Heart right ventricle (tissue), 16 donors: ENCODE measurements around the gene UBTD1. TPM values are rescaled to one million over a fixed set of nuclear protein-coding genes. Genes with fewer than 3 reads are reported as not detected.

ENCODE experiments used
- ATAC-seq, 8 donors: fragments of 200-7000 bp; cut with Tn5 transposase; one replicate each; pipeline ENCODE4 v1.9.1; 2020; ENCODE audit warnings: mild to moderate bottlenecking in 8 of 8, moderate library complexity in 8 of 8, moderate number of reproducible peaks in 1 of 8
- DNase-seq, 2 donors: peaks; one replicate each; pipeline ENCODE4 v3.0.0-alpha.2; 2020
- H3K27ac ChIP-seq, 10 donors: fragments of 200-600 bp; sonication (generic) in 2 of 10; one replicate each; pipeline versions ENCODE4 v1.5.0 to v1.8.0; 2020 to 2022; ENCODE audit warnings: mild to moderate bottlenecking in 3 of 10
- H3K27me3 ChIP-seq, 7 donors: fragments of 200-600 bp; one replicate each; pipeline ENCODE4 v1.8.0; 2021 to 2022; ENCODE audit warnings: mild to moderate bottlenecking in 2 of 7
- H3K36me3 ChIP-seq, 9 donors: fragments of 200-600 bp; sonication (generic) in 1 of 9; one replicate each; pipeline versions ENCODE4 v1.5.0 to v1.8.0; 2020 to 2022; ENCODE audit warnings: mild to moderate bottlenecking in 2 of 9
- H3K4me1 ChIP-seq, 9 donors: fragments of 200-600 bp; sonication (generic) in 1 of 9; one replicate each; pipeline versions ENCODE4 v1.5.0 to v1.8.0; 2020 to 2022; ENCODE audit warnings: mild to moderate bottlenecking in 4 of 9
- H3K4me3 ChIP-seq, 10 donors: fragments of 200-600 bp; sonication (generic) in 2 of 10; one replicate each; pipeline versions ENCODE4 v1.5.0 to v1.8.0; 2020 to 2022; ENCODE audit warnings: mild to moderate bottlenecking in 7 of 10, moderate library complexity in 2 of 10
- H3K9me3 ChIP-seq, 11 donors: fragments of 200-600 bp in 10 of 11; sonication (generic) in 2 of 11; one replicate each; pipeline versions ENCODE4 v1.5.0 to v1.8.0; 2013 to 2022; ENCODE audit warnings: mild to moderate bottlenecking in 2 of 11, control low read depth in 1 of 11, moderate library complexity in 1 of 11
- CTCF ChIP-seq, 9 donors: fragments of 200-600 bp; sonication (generic) in 2 of 9; IDR thresholded peaks; one replicate each; pipeline versions ENCODE4 v1.5.0 to v1.8.0; 2021 to 2022; ENCODE audit warnings: antibody characterized with exemption in 9 of 9, mild to moderate bottlenecking in 5 of 9, moderate library complexity in 1 of 9
- WGBS, 2 donors: extraction: QIAGEN DNeasy Blood & Tissue Kit; methylation state at CpG; one replicate each; pipeline ENCODE4 v1.1.7; 2013; ENCODE audit warnings: inconsistent platforms in 1 of 2; 5-methylcytosine and 5-hydroxymethylcytosine counted together
- intact Hi-C, 10 donors: fragments of 100-400 bp; cut with DNase I; formaldehyde crosslinking; loops; one replicate each; pipeline versions ENCODE4 v1.11.1 to v1.14.2; 2022
- polyA plus RNA-seq, 2 donors: library from polyadenylated mRNA; stranded (reverse); fragments of 200-250 nt; gene quantifications; one replicate each; pipeline ENCODE4 v1.2.3, GENCODE V29; 2013
- total RNA-seq, 10 donors: library from RNA; stranded (reverse); fragmentation: NEBNext Ultra II Directional in 3 of 10; extraction: Animal tissue kit (Norgen Biotek cat#: 25700) in 3 of 10; gene quantifications; one replicate each; pipeline versions ENCODE4 v1.2.1 to v1.2.4, GENCODE V29; 2021 to 2023
- donor health status: Arrhythmogenic right ventricular cardiomyopathy.
- donor health status: ischemic (EF 13 %, LVEDD 7.1; RV severe dilation, severe dysfunction).
- donor health status: healthy with polysubstance abuse.
- donor health status: DM: no; HTN: yes; CAD: no.
- donor health status: DM: no; HTN: no; CAD: no.
- donor health status: ischemic (EF 25% LVEDD 6.9; RV normal size, moderate dysfunction).
- donor health status: ischemic (EF 25% LVEDD 5.7; RV mildly dilated, moderate dysfunction).
- donor health status: healthy.
- donor health status: DM: yes; HTN: yes; CAD: no.
- donor health status: Ischemic cardiomyopathy.
- donor health status: ischemic (EF 35%, LVEDD 5.7; RV mildly dilated, moderate dysfunction).
- donor health status: nonischemic (EF 11% LVEDD 7.7; RV severe dilation, severe dysfunction).
- donor health status: DM: yes; HTN: yes; CAD: no.
- donor health status: PGD.
- donor health status: ischemic (EF 29% LVEDD 5.4; RV normal size, mild dysfunction).
- donor health status: nonischemic (EF 23%, LVEDD 6.1; RV moderate dilation, normal function).

Gene UBTD1
- total and polyA plus RNA-seq, 12 donors: 13.6 to 56.0 (median 21.3) TPM

- H3K27me3 ChIP-seq: no peaks in the 10 kb centered on the region
- no peak for TF ChIP-seq CTCF (IDR thresholded peaks at IDR 0.05)
- ATAC-seq (peak in 6 of 8 donors; percentile 1 to 56 (median 32)), DNase-seq (no peak)
- intact Hi-C loops: no loop called here
- peak overlapping the region; percentile 3 to 78 (median 50) for H3K27ac ChIP-seq
- no peaks in the 10 kb centered on the region for H3K9me3 ChIP-seq
- WGBS, 2 donors: 18 to 25% methylated on average over 10 of the region's 10 CpGs
- peaks cover 18 to 98% (median 75%) of the 10 kb centered on the region in 9 donors for H3K4me1 ChIP-seq
- H3K36me3 ChIP-seq: no peaks in the 10 kb centered on the region
- H3K4me3 ChIP-seq: no peak overlapping the region
These were observed 19.7 kb downstream of the UBTD1 start for GRCh38 chr10:97518301-97519043.

GRCh38 chr10:97519342-97519741 lies 20.6 kb downstream of the UBTD1 start:
- intact Hi-C loops: no loop called here
- peak overlapping the region in 6 of 10 donors; percentile 21 to 78 (median 55) for H3K27ac ChIP-seq
- WGBS, 2 donors: 25 to 39% methylated on average over 2 of the region's 2 CpGs
- TF ChIP-seq CTCF (IDR thresholded peaks at IDR 0.05): no peak
- no peaks in the 10 kb centered on the region for H3K27me3 ChIP-seq
- no peak for ATAC-seq
- H3K4me3 ChIP-seq: no peak overlapping the region
- peaks cover 12 to 90% (median 75%) of the 10 kb centered on the region in 9 donors for H3K4me1 ChIP-seq
- no peak for DNase-seq
- no peaks in the 10 kb centered on the region for H3K9me3 ChIP-seq
- no peaks in the 10 kb centered on the region for H3K36me3 ChIP-seq

GRCh38 chr10:97520520-97520919 lies 21.8 kb downstream of the UBTD1 start:
- no peaks in the 10 kb centered on the region for H3K27me3 ChIP-seq
- no peak for TF ChIP-seq CTCF (IDR thresholded peaks at IDR 0.05)
- H3K4me3 ChIP-seq: no peak overlapping the region
- peak overlapping the region in 1 of 10 donors; percentile 78 for H3K27ac ChIP-seq
- H3K36me3 ChIP-seq: no peaks in the 10 kb centered on the region
- no peak for ATAC-seq
- peaks cover 12 to 88% (median 68%) of the 10 kb centered on the region in 9 donors for H3K4me1 ChIP-seq
- intact Hi-C loops: no loop called here
- 86 to 92% methylated on average over 5 of the region's 5 CpGs for whole genome bisulfite sequencing, 2 donors
- DNase-seq: no peak
- no peaks in the 10 kb centered on the region for H3K9me3 ChIP-seq

GRCh38 chr10:97520978-97521761 lies 22.4 kb downstream of the UBTD1 start:
- DNase-seq (no peak), ATAC-seq (peak in 6 of 8 donors; percentile 6 to 47 (median 24))
- WGBS, 2 donors: 84 to 91% methylated on average over 11 of the region's 11 CpGs
- H3K27me3 ChIP-seq: no peaks in the 10 kb centered on the region
- no peaks in the 10 kb centered on the region for H3K36me3 ChIP-seq
- H3K4me1 ChIP-seq: peaks cover 12 to 87% (median 65%) of the 10 kb centered on the region in 9 donors
- no peak overlapping the region for H3K4me3 ChIP-seq
- peak in 3 of 9 donors; percentile 28 to 42 (median 34) for TF ChIP-seq CTCF (IDR thresholded peaks at IDR 0.05)
- no peaks in the 10 kb centered on the region for H3K9me3 ChIP-seq
- H3K27ac ChIP-seq: peak overlapping the region in 4 of 10 donors; percentile 21 to 60 (median 39)
- intact Hi-C loops: no loop called here
